ENCODE data around the gene LKAAEAR1.

Gene LKAAEAR1

DNA sequence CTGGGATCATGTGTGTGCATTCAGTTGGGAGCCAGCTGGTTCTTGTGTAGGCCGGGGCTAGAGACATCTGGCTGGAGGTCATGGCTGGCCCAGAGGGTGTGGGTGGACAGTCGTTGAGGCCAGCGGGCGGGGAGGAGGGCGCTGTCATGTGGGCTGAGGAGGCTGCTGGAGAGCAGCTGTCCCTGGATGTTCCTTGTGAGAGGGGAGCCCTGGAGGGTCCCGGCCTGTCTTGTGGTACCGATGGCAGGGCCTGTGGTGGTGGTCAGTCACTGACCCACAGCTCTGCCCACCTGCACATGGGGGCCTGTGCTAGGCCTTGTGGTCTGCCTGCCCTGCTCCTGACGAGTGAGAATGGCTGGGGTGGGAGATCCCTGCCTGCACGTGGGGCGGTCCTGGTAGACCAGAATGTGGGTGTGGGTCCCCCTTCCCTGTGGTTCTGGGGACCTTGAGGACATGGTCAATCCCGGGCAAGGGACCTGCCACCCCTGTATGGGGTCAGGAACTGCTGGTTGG, 50.2 kb downstream of the LKAAEAR1 start:
- Histone ChIP-seq H3K4me3 (no peak overlapping the region), H3K27ac (peak overlapping the region in 6 of 21 experiments; percentile 19 to 85 (median 23))

Measured in skin epidermis (tissue), 12 donors.